K562 (cell line): ENCODE results near the gene AKAP10. TPM values are rescaled to one million over a fixed set of nuclear protein-coding genes. Genes with fewer than 3 reads are reported as not detected.

Experiments
- CBFB ChIP-seq: sonication (generic); formaldehyde crosslinking; IDR thresholded peaks from 2 replicates; pipeline ENCODE4 v1.4.0; 2020; ENCODE audit warnings: mild to moderate bottlenecking, missing genetic modification reagents
- E2F5 ChIP-seq: sonication (generic); formaldehyde crosslinking; IDR thresholded peaks from 2 replicates; pipeline ENCODE4 v1.8.0; 2022; ENCODE audit warnings: mild to moderate bottlenecking, missing genetic modification reagents
- EHMT2 ChIP-seq: fragments of 450-650 bp; IDR thresholded peaks from 2 replicates; pipeline ENCODE4 v1.6.1; 2018; ENCODE audit warnings: antibody characterized with exemption
- ETS1 ChIP-seq: conservative IDR thresholded peaks from 2 replicates; pipeline ENCODE4 v1.6.1; 2011; ENCODE audit warnings: low read depth, mild to moderate bottlenecking, low read length; ENCODE audit not compliant: control insufficient read depth
- GATAD2B ChIP-seq: fragments of 450-650 bp; IDR thresholded peaks from 2 replicates; pipeline ENCODE4 v1.6.1; 2017; ENCODE audit warnings: mild to moderate bottlenecking, borderline replicate concordance
- HCFC1 ChIP-seq: IDR thresholded peaks from 2 replicates; pipeline ENCODE4 v1.6.1; 2012; ENCODE audit warnings: low read depth, low read length, improper control_type of control experiment
- L3MBTL2 ChIP-seq: fragments of 450-650 bp; IDR thresholded peaks from 2 replicates; pipeline ENCODE4 v1.6.1; 2016; ENCODE audit warnings: mild to moderate bottlenecking, moderate library complexity
- MAZ ChIP-seq, 2 experiments: fragments of 450-650 bp in 1 of 2; sonication (generic) in 1 of 2; formaldehyde crosslinking; IDR thresholded peaks in 1 of 2; conservative IDR thresholded peaks in 1 of 2; 2 replicates each; pipeline versions ENCODE4 v1.4.0 to v1.5.0; 2020; ENCODE audit warnings: mild to moderate bottlenecking in 1 of 2, missing genetic modification reagents in 1 of 2
- MYC ChIP-seq, 2 experiments: fragments of 250-450 bp in 1 of 2; sonication (Bioruptor Pico) in 1 of 2; IDR thresholded peaks; 2 replicates each; pipeline versions ENCODE4 v1.5.1 to v1.6.1; 2012 to 2021; ENCODE audit warnings: low read depth in 2 of 2, borderline replicate concordance in 1 of 2, improper control_type of control experiment in 1 of 2, low read length in 1 of 2, mild to moderate bottlenecking in 1 of 2, moderate library complexity in 1 of 2
- NFE2 ChIP-seq: IDR thresholded peaks from 2 replicates; pipeline ENCODE4 v1.6.1; 2014; ENCODE audit warnings: antibody characterized with exemption, low read depth
- NRF1 ChIP-seq, 2 experiments: fragments of 450-650 bp; IDR thresholded peaks in 1 of 2; conservative IDR thresholded peaks in 1 of 2; 2 replicates each; pipeline ENCODE4 v1.6.1; 2014; ENCODE audit warnings: mild to moderate bottlenecking in 2 of 2
- RAD21 ChIP-seq, 2 experiments: fragments of 250-450 bp in 1 of 2; fragments of 450-650 bp in 1 of 2; sonication (Bioruptor Pico) in 1 of 2; formaldehyde crosslinking in 1 of 2; IDR thresholded peaks in 1 of 2; conservative IDR thresholded peaks in 1 of 2; 2 replicates each; pipeline versions ENCODE4 v1.4.0 to v1.8.0; 2020 to 2022; ENCODE audit warnings: mild to moderate bottlenecking in 2 of 2, moderate library complexity in 1 of 2
- RB1 ChIP-seq: fragments of 450-650 bp; IDR thresholded peaks from 2 replicates; pipeline ENCODE4 v1.6.1; 2017; ENCODE audit warnings: low read depth, mild to moderate bottlenecking
- SIN3B ChIP-seq: fragments of 450-650 bp; IDR thresholded peaks from 2 replicates; pipeline ENCODE4 v1.6.1; 2017; ENCODE audit warnings: low read depth, mild to moderate bottlenecking, moderate library complexity
- SOX6 ChIP-seq: fragments of 450-650 bp; IDR thresholded peaks from 2 replicates; pipeline ENCODE4 v1.6.1; 2014; ENCODE audit warnings: mild to moderate bottlenecking
- SP2 ChIP-seq: IDR thresholded peaks from 2 replicates; pipeline ENCODE4 v1.6.1; 2011; ENCODE audit warnings: mild to moderate bottlenecking, low read depth, low read length, moderate library complexity; ENCODE audit not compliant: poor library complexity, severe bottlenecking; ENCODE audit errors: extremely low read depth
- STAG1 ChIP-seq: sonication (generic); formaldehyde crosslinking; IDR thresholded peaks from 2 replicates; pipeline ENCODE4 v1.5.0; 2020; ENCODE audit warnings: missing genetic modification reagents, borderline replicate concordance
- TFAP4 ChIP-seq: sonication (generic); formaldehyde crosslinking; IDR thresholded peaks from 2 replicates; pipeline ENCODE4 v1.8.0; 2022; ENCODE audit warnings: missing genetic modification reagents, mild to moderate bottlenecking, moderate library complexity, borderline replicate concordance
- U2AF1 ChIP-seq: fragments of 200-400 bp; formaldehyde crosslinking; optimal IDR thresholded peaks from 2 replicates; pipeline ENCODE3; 2017; ENCODE audit warnings: mild to moderate bottlenecking, low read depth, low read length, moderate library complexity
- XRCC3 ChIP-seq: fragments of 450-650 bp; IDR thresholded peaks from 2 replicates; pipeline ENCODE4 v1.6.1; 2017; ENCODE audit warnings: mild to moderate bottlenecking, moderate library complexity
- ZBTB43 ChIP-seq: sonication (generic); formaldehyde crosslinking; IDR thresholded peaks from 2 replicates; pipeline ENCODE4 v1.8.0; 2023; ENCODE audit warnings: mild to moderate bottlenecking, missing genetic modification reagents
- ZFPM2 ChIP-seq: fragments of 250-450 bp; sonication (Bioruptor Pico); IDR thresholded peaks from 2 replicates; pipeline ENCODE4 v1.5.1; 2022; ENCODE audit warnings: mild to moderate bottlenecking
- ZFX ChIP-seq: sonication (generic); formaldehyde crosslinking; IDR thresholded peaks from 2 replicates; pipeline ENCODE4 v1.8.0; 2022; ENCODE audit warnings: mild to moderate bottlenecking, missing genetic modification reagents, moderate library complexity
- ZNF830 ChIP-seq: fragments of 250-450 bp; sonication (Bioruptor Pico); IDR thresholded peaks from 2 replicates; pipeline ENCODE4 v1.5.0; 2021; ENCODE audit warnings: mild to moderate bottlenecking
- polyA plus RNA-seq, 8 experiments: library from polyadenylated mRNA; depleted of rRNA in 4 of 8; stranded (reverse) in 5 of 8; unstranded in 3 of 8; fragments of >200 nt; fragmentation: Nextera tagmentation in 2 of 8; fragmentation: Illumina TruSeq in 1 of 8; extraction: Ambion mirVana in 2 of 8; extraction: Trizol in 1 of 8; gene quantifications; 2 replicates each; pipeline versions ENCODE4 v1.2.1 to v1.2.3, GENCODE V29; 2011 to 2014; ENCODE audit warnings: inconsistent platforms in 1 of 8, missing spikeins in 1 of 8
- total RNA-seq, 7 experiments: library from RNA; depleted of rRNA in 6 of 7; stranded (reverse); fragments of >200 nt in 6 of 7; fragmentation: Illumina TruSeq in 2 of 7; extraction: Trizol in 2 of 7; gene quantifications; 2 replicates each; pipeline versions ENCODE4 v1.2.1 to v1.2.3, GENCODE V29; 2011 to 2021; ENCODE audit warnings: low replicate concordance in 1 of 7

Gene AKAP10
- total and polyA plus RNA-seq, 9 of the 15 experiments (the other 6 are each of a cell fraction or from before 2014, with no cell fraction given) = 4.0 to 20.3 (median 8.2) TPM

GRCh38 chr17:20009302-20010098 is 31.9 kb upstream of the AKAP10 start, which contains the start of gene SPECC1 (continued):
- TF ChIP-seq EHMT2 = no peak
- no peak for TF ChIP-seq ZBTB43 (CRISPR knock-in tag)
- TF ChIP-seq ZFX = peak; percentile 85
- TF ChIP-seq ETS1 = peak; percentile 98; the same call in 1 of the 2 replicates
- TF ChIP-seq TFAP4 (CRISPR knock-in tag) = peak; percentile 76; the same call in 1 of the 2 replicates
- peak in 1 of 2 experiments; percentile 26; a peak in 2 of 4 replicates for TF ChIP-seq MAZ (CRISPR knock-in tag; conservative IDR thresholded peaks at IDR 0.05 in 1 of 2, IDR thresholded peaks at IDR 0.05 in 1 of 2)
- TF ChIP-seq SIN3B = peak; percentile 40; the same call in 1 of the 2 replicates
- TF ChIP-seq STAG1 (CRISPR knock-in tag) = no peak; the same call in 1 of the 2 replicates
- no peak for TF ChIP-seq SOX6
- TF ChIP-seq HCFC1 = peak; percentile 96
- no peak for TF ChIP-seq ZFPM2
- TF ChIP-seq E2F5 = no peak
- TF ChIP-seq L3MBTL2 = peak; percentile 80
- peak; percentile 19 for TF ChIP-seq U2AF1
- TF ChIP-seq SP2 = no peak
- TF ChIP-seq GATAD2B = peak; percentile 60
- TF ChIP-seq CBFB (CRISPR knock-in tag) = no peak
- peak; percentile 84 to 85 for TF ChIP-seq NRF1 (conservative IDR thresholded peaks at IDR 0.05 in 1 of 2, IDR thresholded peaks at IDR 0.05 in 1 of 2)
- no peak for TF ChIP-seq XRCC3
- TF ChIP-seq NFE2 = no peak
- no peak for TF ChIP-seq ZNF830 (CRISPR knock-in tag)
- peak; percentile 62; the same call in 1 of the 2 replicates for TF ChIP-seq MYC (IDR thresholded peaks at IDR 0.05; ENCODE audit: low read depth, low read length)
- no peak for TF ChIP-seq MYC (CRISPR knock-in tag; IDR thresholded peaks at IDR 0.05; ENCODE audit: borderline replicate concordance, low read depth)
- peak; percentile 86 for TF ChIP-seq RB1
- peak in 1 of 2 experiments; percentile 39; a peak in 2 of 4 replicates for TF ChIP-seq RAD21 (CRISPR knock-in tag; conservative IDR thresholded peaks at IDR 0.05 in 1 of 2, IDR thresholded peaks at IDR 0.05 in 1 of 2)
